DOHH2 (cell line): ENCODE measurements around the gene LAPTM4A.
"Not testable (repeated sequence)": the region's sequence is repeated elsewhere in the genome, so short reads cannot be mapped to it uniquely, and the experiment has no call there.

ENCODE experiments used
- H3F3A ChIP-seq: fragments of 200-600 bp; sonication (generic), shearing (Covaris generic); 2 replicates; pipeline ENCODE4 v1.6.0; 2016; ENCODE audit warnings: antibody characterized with exemption, mild to moderate bottlenecking; ENCODE audit not compliant: control insufficient read depth, insufficient read depth
- H3K27ac ChIP-seq: fragments of 200-600 bp; sonication (generic); 2 replicates; pipeline ENCODE4 v1.5.1; 2014; ENCODE audit warnings: low read depth, mild to moderate bottlenecking, low read length, moderate library complexity
- H3K27me3 ChIP-seq: fragments of 200-600 bp; sonication (generic); 2 replicates; pipeline ENCODE4 v1.6.1; 2014; ENCODE audit warnings: mild to moderate bottlenecking, low read length, mixed read lengths; ENCODE audit not compliant: control insufficient read depth
- H3K36me3 ChIP-seq: fragments of 200-600 bp; sonication (generic); 2 replicates; pipeline ENCODE4 v1.6.1; 2014; ENCODE audit warnings: mild to moderate bottlenecking, low read length, moderate library complexity, mixed read lengths; ENCODE audit not compliant: control insufficient read depth
- H3K4me1 ChIP-seq: fragments of 200-600 bp; sonication (generic); 2 replicates; pipeline ENCODE4 v1.6.1; 2014; ENCODE audit warnings: mild to moderate bottlenecking, low read length, mixed read lengths; ENCODE audit not compliant: control insufficient read depth
- H3K4me2 ChIP-seq: fragments of 200-600 bp; sonication (generic); 2 replicates; pipeline ENCODE4 v1.6.0; 2014; ENCODE audit warnings: mild to moderate bottlenecking, low read length, moderate library complexity
- H3K4me3 ChIP-seq: fragments of 200-600 bp; sonication (generic); 2 replicates; pipeline ENCODE4 v1.5.1; 2014; ENCODE audit warnings: mild to moderate bottlenecking, low read length, mixed read lengths
- H3K79me2 ChIP-seq: fragments of 200-600 bp; sonication (generic); 2 replicates; pipeline ENCODE4 v1.6.1; 2014; ENCODE audit warnings: mild to moderate bottlenecking, low read length, mixed read lengths; ENCODE audit not compliant: control insufficient read depth
- H3K9me2 ChIP-seq: fragments of 200-600 bp; sonication (generic); replicated peaks from 2 replicates; pipeline ENCODE4 v1.6.1; 2014; ENCODE audit warnings: mild to moderate bottlenecking, low read length, mixed read lengths; ENCODE audit not compliant: control insufficient read depth
- H3K9me3 ChIP-seq: fragments of 200-600 bp; sonication (generic); 2 replicates; pipeline ENCODE4 v1.6.1; 2014; ENCODE audit warnings: antibody characterized with exemption, low read length, mixed read lengths; ENCODE audit not compliant: control insufficient read depth, insufficient read depth
- H4K20me1 ChIP-seq: fragments of 200-600 bp; sonication (generic); 2 replicates; pipeline ENCODE4 v1.6.0; 2014; ENCODE audit warnings: low read depth, mild to moderate bottlenecking, antibody characterized with exemption, low read length, moderate library complexity; ENCODE audit not compliant: control insufficient read depth, insufficient read depth
- EZH2phosphoT487 ChIP-seq: fragments of 200-600 bp; sonication (generic); IDR thresholded peaks from 2 replicates; pipeline ENCODE4 v1.6.1; 2017; ENCODE audit warnings: borderline replicate concordance, mild to moderate bottlenecking, antibody characterized with exemption, low read length, moderate library complexity, mixed read lengths
- TF ChIP-seq, protein P1 (sequence below): fragments of 200-600 bp; sonication (generic); IDR thresholded peaks from one replicate; pipeline ENCODE4 v1.5.1; 2014; ENCODE audit warnings: antibody characterized with exemption, mild to moderate bottlenecking, low read depth, low read length; ENCODE audit not compliant: poor library complexity, severe bottlenecking

Gene LAPTM4A

GRCh38 chr2:20092226-20092900 lies 40.9 kb upstream of the LAPTM4A start:
- Histone ChIP-seq H3F3A (no peaks in the 10 kb centered on the region), H3K4me1 (no peaks in the 10 kb centered on the region), H3K9me2 (no peaks in the 10 kb centered on the region), H3K27me3 (peaks cover 11% of the 10 kb centered on the region; the same call in 1 of the 2 replicates), H3K79me2 (no peaks in the 10 kb centered on the region), H3K36me3 (no peaks in the 10 kb centered on the region), H3K4me2 (no peak overlapping the region), H4K20me1 (no peaks in the 10 kb centered on the region), H3K4me3 (no peak overlapping the region), H3K27ac (no peak overlapping the region), H3K9me3 (no peaks in the 10 kb centered on the region)
- no peak for TF ChIP-seq EZH2phosphoT487
- TF ChIP-seq, protein P1, sequence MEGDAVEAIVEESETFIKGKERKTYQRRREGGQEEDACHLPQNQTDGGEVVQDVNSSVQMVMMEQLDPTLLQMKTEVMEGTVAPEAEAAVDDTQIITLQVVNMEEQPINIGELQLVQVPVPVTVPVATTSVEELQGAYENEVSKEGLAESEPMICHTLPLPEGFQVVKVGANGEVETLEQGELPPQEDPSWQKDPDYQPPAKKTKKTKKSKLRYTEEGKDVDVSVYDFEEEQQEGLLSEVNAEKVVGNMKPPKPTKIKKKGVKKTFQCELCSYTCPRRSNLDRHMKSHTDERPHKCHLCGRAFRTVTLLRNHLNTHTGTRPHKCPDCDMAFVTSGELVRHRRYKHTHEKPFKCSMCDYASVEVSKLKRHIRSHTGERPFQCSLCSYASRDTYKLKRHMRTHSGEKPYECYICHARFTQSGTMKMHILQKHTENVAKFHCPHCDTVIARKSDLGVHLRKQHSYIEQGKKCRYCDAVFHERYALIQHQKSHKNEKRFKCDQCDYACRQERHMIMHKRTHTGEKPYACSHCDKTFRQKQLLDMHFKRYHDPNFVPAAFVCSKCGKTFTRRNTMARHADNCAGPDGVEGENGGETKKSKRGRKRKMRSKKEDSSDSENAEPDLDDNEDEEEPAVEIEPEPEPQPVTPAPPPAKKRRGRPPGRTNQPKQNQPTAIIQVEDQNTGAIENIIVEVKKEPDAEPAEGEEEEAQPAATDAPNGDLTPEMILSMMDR, result no peak

DNA sequence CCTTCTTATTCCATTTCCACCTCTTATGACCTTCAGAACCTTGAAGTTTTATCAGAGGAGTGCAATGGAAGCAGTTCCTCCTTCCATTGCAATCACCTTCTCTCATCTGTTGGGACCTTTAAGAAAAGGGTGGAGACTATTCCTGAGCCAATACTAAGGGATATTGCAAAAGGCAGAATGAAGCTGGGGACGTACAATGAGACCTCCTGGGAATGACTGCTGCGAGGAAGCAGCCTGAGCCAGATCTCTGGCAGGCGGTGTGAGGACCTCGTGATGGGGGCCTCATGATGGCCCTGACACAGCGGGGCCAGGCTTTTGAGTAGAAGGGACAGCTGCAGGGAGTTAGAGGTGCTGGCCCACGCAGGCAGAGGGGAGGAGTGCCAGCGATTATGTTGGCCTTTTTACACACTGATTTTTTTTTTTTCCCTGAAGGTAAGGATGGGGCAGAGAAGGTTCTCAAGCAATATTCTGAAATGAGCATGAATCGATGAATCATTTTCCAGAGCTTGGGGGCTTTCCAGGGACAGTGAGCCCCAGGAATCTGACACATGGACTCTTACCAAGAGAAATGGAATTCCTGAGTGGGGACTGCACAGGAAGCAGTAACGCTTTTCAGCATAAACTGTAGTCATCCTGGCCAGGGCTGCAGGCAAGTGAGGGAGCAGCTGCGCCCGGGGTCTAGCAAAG lies 40.0 kb upstream of the LAPTM4A start:
- Histone ChIP-seq H3K4me1 (no peaks in the 10 kb centered on the region), H3K9me3 (no peaks in the 10 kb centered on the region), H3K9me2 (no peaks in the 10 kb centered on the region), H3K4me3 (no peak overlapping the region), H4K20me1 (no peaks in the 10 kb centered on the region), H3F3A (no peaks in the 10 kb centered on the region), H3K27ac (no peak overlapping the region), H3K27me3 (peaks cover 11% of the 10 kb centered on the region; the same call in 1 of the 2 replicates), H3K36me3 (no peaks in the 10 kb centered on the region), H3K79me2 (no peaks in the 10 kb centered on the region), H3K4me2 (no peak overlapping the region)
- TF ChIP-seq EZH2phosphoT487, result no peak
- TF ChIP-seq, protein P1, result no peak

GRCh38 chr2:20089715-20090464 lies 38.5 kb upstream of the LAPTM4A start:
- Histone ChIP-seq H3K4me3 (no peak overlapping the region), H3K9me3 (no peaks in the 10 kb centered on the region), H3K27me3 (peaks cover under 1% of the 10 kb centered on the region; the same call in 1 of the 2 replicates), H3K4me1 (no peaks in the 10 kb centered on the region), H3K79me2 (no peaks in the 10 kb centered on the region), H3K9me2 (no peaks in the 10 kb centered on the region), H3K36me3 (no peaks in the 10 kb centered on the region), H4K20me1 (no peaks in the 10 kb centered on the region), H3K4me2 (no peak overlapping the region), H3F3A (no peaks in the 10 kb centered on the region), H3K27ac (no peak overlapping the region)
- TF ChIP-seq, protein P1, result no peak
- TF ChIP-seq EZH2phosphoT487, result no peak

DNA sequence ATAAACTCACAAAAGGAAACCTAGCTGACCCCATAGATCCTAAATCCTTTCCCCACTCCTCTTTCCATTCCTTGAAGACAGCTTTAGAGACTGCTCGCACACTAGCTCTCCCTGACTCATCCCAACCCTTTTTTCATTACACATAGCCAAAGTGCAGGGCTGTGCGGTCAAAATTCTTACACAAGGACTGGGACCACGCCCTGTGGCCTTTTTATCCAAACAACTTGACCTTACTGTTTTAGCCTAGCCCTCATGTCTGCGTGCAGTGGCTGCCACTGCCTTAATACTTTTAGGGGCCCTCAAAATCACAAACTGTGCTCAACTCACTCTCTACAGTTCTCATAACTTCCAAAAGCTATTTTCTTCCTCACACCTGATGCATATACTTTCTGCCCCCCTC lies 34.5 kb upstream of the LAPTM4A start:
- H3K27ac ChIP-seq, H4K20me1 ChIP-seq, H3K4me2 ChIP-seq, H3K4me3 ChIP-seq, H3K9me2 ChIP-seq, H3K9me3 ChIP-seq, H3K79me2 ChIP-seq, H3K36me3 ChIP-seq, H3K27me3 ChIP-seq, H3F3A ChIP-seq, H3K4me1 ChIP-seq: not testable (repeated sequence)

GRCh38 chr2:20082812-20083211 lies 31.4 kb upstream of the LAPTM4A start:
- H3K9me2 ChIP-seq, H3K9me3 ChIP-seq, H3K79me2 ChIP-seq, H3K4me3 ChIP-seq, H4K20me1 ChIP-seq, H3K4me1 ChIP-seq, H3K27ac ChIP-seq, H3F3A ChIP-seq, H3K4me2 ChIP-seq, H3K27me3 ChIP-seq, H3K36me3 ChIP-seq: not testable (repeated sequence)
